Measurements from ENCODE around the gene KLHL25. TPM values are rescaled to one million over a fixed set of nuclear protein-coding genes. Genes with fewer than 3 reads are reported as not detected.
"Not testable (repeated sequence)": the region's sequence is repeated elsewhere in the genome, so short reads cannot be mapped to it uniquely, and the experiment has no call there.

Gene KLHL25
- total RNA-seq, 1 experiment from 2014 or later: 9.3 TPM

GRCh38 chr15:85821545-85821944 is 26.8 kb upstream of the KLHL25 start:
- DNase-seq: no peak
- Histone ChIP-seq H3K4me3 (no peak overlapping the region), H3K36me3 (no peaks in the 10 kb centered on the region), H3K27me3 (0 out of 2 replicates have a peak, but pooled peaks cover 5% of the 10 kb centered on the region), H3K9me3 (no peaks in the 10 kb centered on the region)

DNA sequence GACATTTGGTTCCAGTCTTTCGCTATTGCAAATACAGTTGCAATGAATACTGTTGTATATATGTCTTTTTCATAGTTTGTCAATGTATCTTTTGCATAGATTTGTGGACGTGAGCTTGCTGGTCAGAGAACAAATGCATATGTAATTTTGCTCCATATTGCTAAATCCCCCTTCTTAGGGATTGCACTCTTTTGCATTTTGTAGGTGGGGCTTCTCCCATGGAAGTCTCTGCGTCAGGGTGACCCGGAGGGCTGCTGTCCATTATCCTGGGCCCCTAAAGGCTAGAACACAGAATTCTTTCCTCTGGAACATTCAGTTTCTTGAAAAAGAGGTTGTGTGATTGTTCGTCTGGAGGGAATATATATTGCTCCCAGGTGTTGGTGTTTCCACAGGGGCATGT is 25.2 kb upstream of the KLHL25 start:
- Histone ChIP-seq H3K36me3 (no peaks in the 10 kb centered on the region), H3K4me3 (no peak overlapping the region), H3K9me3 (no peaks in the 10 kb centered on the region), H3K27me3 (no peaks in the 10 kb centered on the region)
- DNase-seq: no peak

GRCh38 chr15:85813234-85813633 is 18.5 kb upstream of the KLHL25 start:
- Histone ChIP-seq H3K36me3 (no peaks in the 10 kb centered on the region), H3K4me3 (no peak overlapping the region), H3K9me3 (no peaks in the 10 kb centered on the region), H3K27me3 (no peaks in the 10 kb centered on the region)
- no peak for DNase-seq

GRCh38 chr15:85810075-85810474 is 15.3 kb upstream of the KLHL25 start:
- DNase-seq: no peak
- H3K36me3 ChIP-seq: no peaks in the 10 kb centered on the region
- H3K9me3 ChIP-seq: peaks cover 4% of the 10 kb centered on the region
- no peak overlapping the region for H3K4me3 ChIP-seq
- H3K27me3 ChIP-seq: no peaks in the 10 kb centered on the region

- Histone ChIP-seq H3K4me3 (no peak overlapping the region), H3K36me3 (no peaks in the 10 kb centered on the region), H3K9me3 (peaks cover 4% of the 10 kb centered on the region), H3K27me3 (no peaks in the 10 kb centered on the region)
- DNase-seq: peak; percentile 71
Observed at GRCh38 chr15:85805420-85805819, 10.7 kb upstream of the KLHL25 start.

- no peak for DNase-seq
- Histone ChIP-seq H3K4me3 (no peak overlapping the region), H3K9me3 (peaks cover 4% of the 10 kb centered on the region), H3K36me3 (no peaks in the 10 kb centered on the region), H3K27me3 (no peaks in the 10 kb centered on the region)
Observed at GRCh38 chr15:85804481-85805170, 9.9 kb upstream of the KLHL25 start.

DNA sequence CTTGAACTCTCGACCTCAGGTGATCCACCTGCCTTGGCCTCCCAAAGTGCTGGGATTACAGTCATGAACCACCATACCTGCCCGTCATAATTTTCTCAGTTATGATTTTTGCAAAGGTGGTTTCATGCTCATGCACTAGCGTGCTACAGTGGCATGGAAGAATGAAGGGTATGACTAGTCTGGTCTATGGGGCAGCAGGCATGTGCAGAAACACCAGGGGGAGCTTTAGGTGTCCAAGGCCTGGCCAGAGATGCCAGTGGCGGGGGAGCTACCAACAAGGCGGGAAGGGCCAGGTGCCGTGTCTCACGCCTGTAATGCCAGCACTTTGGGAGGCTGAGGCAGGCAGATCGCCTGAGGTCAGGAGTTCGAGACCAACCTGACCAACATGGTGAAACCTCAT is 7.9 kb upstream of the KLHL25 start:
- H3K9me3 ChIP-seq, H3K36me3 ChIP-seq, H3K27me3 ChIP-seq, DNase-seq, H3K4me3 ChIP-seq: not testable (repeated sequence)

- DNase-seq: peak; percentile 78
Observed at GRCh38 chr15:85800478-85801123, 5.9 kb upstream of the KLHL25 start.

DNA sequence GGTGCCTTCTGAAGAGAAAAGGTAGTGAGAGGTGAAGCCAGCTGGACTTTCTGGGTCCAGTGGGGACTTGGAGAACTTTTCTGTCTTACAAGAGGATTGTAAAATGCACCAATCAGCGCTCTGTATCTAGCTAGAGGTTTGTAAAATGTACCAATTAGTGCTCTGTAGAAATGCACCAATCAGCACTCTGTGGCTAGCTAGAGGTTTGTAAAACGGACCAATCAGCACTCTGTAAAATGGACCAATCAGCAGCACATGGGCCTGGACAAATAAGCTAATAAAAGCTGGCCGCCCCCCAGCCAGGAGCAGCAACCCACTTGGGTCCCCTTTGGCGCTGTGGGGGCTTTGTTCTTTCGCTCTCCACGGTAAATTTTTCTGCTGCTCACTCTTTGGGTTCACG is 1.6 kb upstream of the KLHL25 start:
- not testable (repeated sequence) for H3K4me3 ChIP-seq, H3K9me3 ChIP-seq, H3K27me3 ChIP-seq, H3K36me3 ChIP-seq, DNase-seq

More at GRCh38 chr15:85800478-85801123, 5.9 kb upstream of the KLHL25 start:
- Histone ChIP-seq H3K9me3 (no peaks in the 10 kb centered on the region), H3K27me3 (no peaks in the 10 kb centered on the region), H3K36me3 (no peaks in the 10 kb centered on the region), H3K4me3 (no peak overlapping the region)

DNA sequence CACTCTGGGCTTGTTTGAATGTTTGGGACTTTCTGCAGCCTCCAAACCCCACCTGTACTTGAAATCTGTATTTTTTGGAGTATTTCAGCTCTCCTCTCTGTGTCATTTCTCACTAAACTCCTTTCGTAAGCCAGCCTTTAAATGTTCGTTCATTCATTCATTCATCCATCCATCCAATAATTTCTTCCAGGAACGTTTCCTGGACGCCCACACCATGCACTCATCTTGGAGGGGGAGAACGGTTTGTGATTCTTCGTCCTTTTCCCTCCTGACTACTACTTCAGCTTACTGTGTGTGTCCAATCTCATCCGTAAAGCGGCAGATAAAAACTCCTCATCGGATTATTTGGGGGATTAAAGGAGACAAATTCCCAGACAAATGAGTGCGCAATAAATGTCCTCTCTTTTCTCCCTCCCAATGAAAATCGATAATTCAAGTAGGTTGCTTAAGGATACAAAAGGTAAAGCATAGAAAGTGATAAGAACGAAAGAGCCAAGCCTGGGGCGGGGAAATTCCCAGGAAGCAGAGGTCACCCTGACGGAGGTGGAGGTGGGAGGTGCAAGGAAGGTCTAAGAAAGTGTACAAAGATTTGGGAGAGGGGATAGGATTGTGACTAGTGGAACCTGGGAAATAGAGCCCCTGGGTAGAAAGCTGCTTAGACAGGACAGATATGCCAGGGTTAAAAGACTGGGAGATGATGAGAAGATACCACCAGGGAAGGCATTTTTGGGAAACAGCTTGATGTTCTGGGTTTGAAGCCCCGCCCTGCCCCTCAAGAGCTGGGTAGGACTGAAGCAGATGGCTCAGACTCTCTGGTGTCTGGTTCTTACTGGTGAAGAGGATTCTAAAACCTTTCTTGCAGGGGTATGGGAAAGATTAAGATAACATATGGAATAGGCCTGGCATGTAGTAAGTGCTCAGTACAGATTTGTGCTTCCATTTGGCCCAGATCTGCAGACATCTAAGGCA is 896 bp upstream of the KLHL25 start:
- Histone ChIP-seq H3K36me3 (no peaks in the 10 kb centered on the region), H3K9me3 (no peaks in the 10 kb centered on the region), H3K4me3 (peak overlapping the region; percentile 66), H3K27me3 (no peaks in the 10 kb centered on the region; the same call in 1 of the 2 replicates)
- no peak for DNase-seq

- H3K27me3 ChIP-seq: no peaks in the 10 kb centered on the region; the same call in 1 of the 2 replicates
- peak overlapping the region; percentile 66 for H3K4me3 ChIP-seq
- H3K9me3 ChIP-seq: no peaks in the 10 kb centered on the region
- DNase-seq: peak; percentile 39
- H3K36me3 ChIP-seq: no peaks in the 10 kb centered on the region
Observed at GRCh38 chr15:85793641-85794597, 806 bp downstream of the KLHL25 start.

- DNase-seq: peak; percentile 45
- Histone ChIP-seq H3K36me3 (no peaks in the 10 kb centered on the region), H3K27me3 (no peaks in the 10 kb centered on the region; the same call in 1 of the 2 replicates), H3K4me3 (peak overlapping the region; percentile 66), H3K9me3 (no peaks in the 10 kb centered on the region)
Observed at GRCh38 chr15:85792912-85793590, 1.7 kb downstream of the KLHL25 start.

DNA sequence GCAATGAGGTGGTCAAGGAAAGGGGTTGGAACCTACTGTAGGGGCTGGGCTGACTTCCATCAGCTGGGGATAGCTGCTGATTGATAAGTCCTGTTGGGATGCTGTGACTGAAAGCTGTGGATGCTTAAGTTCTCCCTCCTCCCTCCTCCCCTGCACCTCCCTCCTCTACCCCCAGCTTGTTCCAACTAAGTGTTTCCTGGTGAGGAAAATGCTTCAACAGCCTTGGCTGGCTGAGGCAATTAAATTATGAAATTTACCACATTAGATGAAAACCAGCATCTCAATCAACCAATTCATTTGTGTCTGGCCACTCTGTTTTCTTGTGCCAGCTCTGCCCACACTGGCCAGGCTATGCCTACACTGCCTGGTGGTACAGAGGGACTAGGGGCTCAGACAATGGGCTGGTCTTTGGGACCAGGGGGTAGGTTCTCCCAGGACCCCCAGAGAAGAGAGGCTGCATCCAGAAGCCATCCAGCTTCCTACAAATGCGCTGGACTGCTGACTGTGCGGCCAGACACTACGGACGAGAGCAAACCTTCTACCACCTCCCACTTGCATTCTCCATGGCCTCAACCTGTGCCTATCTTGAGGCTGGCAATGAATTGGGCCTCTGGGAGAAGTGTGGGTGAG is 2.5 kb downstream of the KLHL25 start:
- no peaks in the 10 kb centered on the region for H3K36me3 ChIP-seq
- no peak for DNase-seq

DNA sequence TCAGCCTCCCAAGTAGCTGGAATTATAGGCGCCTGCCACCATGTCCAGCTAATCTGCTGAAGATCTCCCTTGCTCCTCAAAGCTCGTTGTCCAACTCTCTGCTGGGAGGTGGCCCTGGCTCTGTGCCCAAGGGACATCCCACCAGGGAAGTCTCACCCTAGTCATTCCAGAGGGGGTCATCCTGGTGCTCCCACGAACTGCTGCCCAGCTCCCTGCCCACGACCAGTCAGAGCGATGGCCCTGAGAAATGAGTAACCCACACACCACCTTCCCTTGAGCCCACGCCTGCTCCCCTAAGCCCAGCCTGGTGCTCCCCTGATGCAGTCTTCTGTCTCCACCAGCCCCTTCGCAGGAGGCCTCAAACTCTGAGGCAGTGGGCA is 5.2 kb downstream of the KLHL25 start:
- no peak for DNase-seq
- Histone ChIP-seq H3K9me3 (no peaks in the 10 kb centered on the region), H3K27me3 (no peaks in the 10 kb centered on the region), H3K4me3 (no peak overlapping the region), H3K36me3 (no peaks in the 10 kb centered on the region)

More for the DNA sequence above, 2.5 kb downstream of the KLHL25 start:
- Histone ChIP-seq H3K27me3 (no peaks in the 10 kb centered on the region; the same call in 1 of the 2 replicates), H3K9me3 (no peaks in the 10 kb centered on the region), H3K4me3 (no peak overlapping the region)

- Histone ChIP-seq H3K4me3 (no peak overlapping the region), H3K36me3 (no peaks in the 10 kb centered on the region), H3K27me3 (no peaks in the 10 kb centered on the region), H3K9me3 (no peaks in the 10 kb centered on the region)
- no peak for DNase-seq
Observed at GRCh38 chr15:85788771-85789495, 5.8 kb downstream of the KLHL25 start.

Measured in MG63 (cell line).